GM21423 (cell line): ENCODE results near the gene CRYM.
"Not testable (repeated sequence)": the region's sequence is repeated elsewhere in the genome, so short reads cannot be mapped to it uniquely, and the experiment has no call there.

Source experiments
- ATAC-seq: cut with Tn5 transposase; IDR thresholded peaks from one replicate; pipeline ENCODE4 v1.9.1; 2021; ENCODE audit warnings: mild to moderate bottlenecking, moderate library complexity; ENCODE audit not compliant: unreplicated experiment

The CRYM gene

DNA sequence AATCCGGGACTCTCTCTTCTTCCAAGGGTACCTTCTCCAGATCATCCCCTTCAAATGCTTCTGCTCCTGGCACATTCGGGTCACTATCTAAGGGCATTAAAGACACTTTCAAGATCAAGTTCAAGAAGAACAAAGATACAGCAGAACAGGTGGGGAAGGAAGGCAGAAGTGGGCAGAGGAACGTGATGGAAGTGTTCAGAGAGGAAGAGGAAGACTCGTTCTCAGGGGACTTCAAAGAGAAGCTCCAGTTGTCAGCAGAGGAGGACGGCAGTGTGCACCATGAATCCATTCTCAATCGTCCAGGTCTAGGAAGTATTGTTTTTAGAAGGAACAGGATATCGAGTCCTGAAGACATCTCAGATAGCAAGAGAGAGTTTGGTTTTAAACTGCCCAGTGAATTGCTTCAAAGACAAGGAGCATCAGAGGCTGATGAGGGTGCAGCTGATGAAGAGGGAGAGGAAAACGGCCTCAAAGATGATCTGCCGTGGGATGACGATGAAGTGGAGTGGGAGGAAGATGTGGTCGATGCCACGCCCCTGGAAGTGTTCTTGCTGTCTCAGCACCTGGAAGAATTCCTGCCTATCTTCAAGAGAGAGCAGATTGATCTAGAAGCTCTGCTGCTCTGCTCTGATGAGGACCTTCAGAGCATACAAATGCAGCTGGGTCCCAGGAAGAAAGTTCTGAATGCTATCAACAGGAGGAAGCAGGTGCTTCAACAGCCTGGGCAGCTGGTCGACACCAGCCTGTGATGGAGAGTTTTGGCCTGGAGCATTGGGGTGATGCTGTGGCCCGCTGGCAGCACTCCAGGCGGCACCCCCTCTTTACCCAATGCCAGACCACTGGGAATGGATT lies 27.8 kb downstream of the CRYM start:
- no peak for ATAC-seq

DNA sequence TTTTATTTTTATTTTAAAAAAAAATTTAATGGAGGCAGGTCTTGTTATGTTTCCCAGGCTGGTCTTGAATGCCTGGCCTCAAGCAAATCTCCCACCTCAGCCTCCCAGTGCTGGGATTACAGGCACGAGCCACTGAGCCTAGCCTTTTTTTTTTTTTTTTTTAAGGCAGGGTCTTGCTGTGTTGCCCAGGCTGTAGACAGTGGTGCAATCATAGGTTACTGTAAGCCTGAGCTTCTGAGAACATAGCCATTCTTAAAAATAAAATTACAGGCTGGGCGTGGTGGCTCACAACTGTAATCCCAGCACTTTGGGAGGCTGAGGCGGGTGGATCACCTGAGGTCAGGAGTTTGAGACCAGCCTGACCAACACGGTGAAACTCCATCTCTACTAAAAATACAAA lies 29.9 kb downstream of the CRYM start:
- not testable (repeated sequence) for ATAC-seq

DNA sequence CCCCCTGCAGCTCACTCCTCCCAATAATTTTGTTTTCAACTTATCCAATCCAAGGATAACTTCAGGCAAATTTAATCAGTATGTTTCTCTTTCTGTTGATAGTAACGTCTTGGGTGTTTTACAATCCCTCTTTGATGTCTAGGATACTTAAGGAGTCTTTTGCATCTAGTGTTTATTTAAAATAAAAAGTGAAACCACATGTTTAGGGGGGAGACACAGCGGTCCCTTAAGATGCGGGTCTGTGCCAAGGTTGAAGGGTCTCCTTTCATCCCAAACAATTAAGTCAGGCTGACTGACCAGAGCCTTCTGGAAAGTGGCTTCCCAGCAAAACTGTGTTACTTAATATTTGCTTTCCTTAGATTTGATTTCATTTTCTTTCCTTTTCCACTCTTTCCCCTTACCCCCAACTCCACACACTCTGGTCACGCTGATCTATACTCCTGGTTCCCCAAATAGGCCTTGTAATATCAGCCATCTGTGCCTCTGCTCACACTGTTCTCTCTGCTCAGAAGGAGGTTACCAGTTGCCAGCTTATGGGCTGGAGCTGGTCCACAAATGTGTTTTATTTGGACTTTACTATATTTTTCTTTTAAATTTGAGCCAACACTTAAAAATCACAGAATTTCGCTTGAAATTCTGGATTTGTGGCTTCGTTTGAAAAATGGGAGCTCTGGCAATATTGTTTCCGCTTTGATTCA lies 33.4 kb downstream of the CRYM start:
- ATAC-seq, result no peak

DNA sequence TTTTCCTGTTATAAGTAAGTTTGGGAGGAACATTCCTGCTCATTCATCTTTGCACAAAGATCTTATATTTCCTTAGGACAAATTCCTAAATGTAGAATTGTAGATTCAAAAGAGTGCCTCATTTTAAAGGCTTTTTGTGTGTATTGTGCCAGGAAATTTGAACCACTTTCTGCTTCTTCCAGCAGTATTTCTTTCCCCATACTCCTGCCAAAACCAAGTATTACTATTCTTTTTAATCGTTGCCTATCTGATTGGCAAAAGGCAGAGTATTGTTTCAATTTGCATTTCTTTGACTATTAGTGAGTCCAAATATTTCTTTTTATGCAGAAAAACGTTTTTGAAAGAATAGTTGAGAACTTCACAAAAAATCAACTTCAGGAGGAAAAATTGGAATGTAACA lies 35.3 kb downstream of the CRYM start:
- no peak for ATAC-seq

DNA sequence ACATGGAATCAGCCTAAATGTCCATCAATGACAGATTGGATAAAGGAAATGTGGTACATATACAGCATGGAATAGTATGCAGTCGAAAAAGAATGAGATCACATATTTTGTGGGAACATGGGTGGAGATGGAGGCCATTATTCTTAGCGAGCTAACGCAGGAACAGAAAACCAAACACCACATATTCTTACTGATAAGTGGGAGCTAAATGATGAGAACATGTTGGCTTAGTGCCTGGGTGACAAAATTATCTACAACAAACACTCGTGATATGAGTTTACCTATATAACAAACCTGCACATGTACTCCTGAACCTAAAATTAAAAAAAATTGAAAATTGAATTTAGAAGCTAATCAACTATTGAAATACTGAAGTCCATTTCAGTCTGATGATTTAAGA lies 38.4 kb downstream of the CRYM start:
- ATAC-seq, result no peak

DNA sequence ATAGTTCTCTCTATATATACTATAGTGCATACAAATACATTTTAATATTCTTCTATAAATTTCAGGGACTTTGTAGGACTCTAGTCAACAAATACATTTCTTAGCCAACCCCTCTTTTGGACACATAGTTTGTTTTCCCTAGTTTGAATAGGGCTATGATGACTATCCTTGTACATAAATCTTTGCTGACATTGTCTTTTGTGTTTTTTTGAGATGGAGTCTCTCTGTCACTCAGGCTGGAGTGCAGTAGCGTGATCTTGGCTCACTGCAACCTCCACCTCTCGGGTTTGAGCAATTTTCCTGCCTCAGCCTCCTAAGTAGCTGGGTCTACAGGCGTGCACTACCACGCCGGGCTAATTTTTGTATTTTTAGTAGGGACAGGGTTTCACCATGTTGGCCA lies 41.3 kb downstream of the CRYM start:
- ATAC-seq, result no peak

DNA sequence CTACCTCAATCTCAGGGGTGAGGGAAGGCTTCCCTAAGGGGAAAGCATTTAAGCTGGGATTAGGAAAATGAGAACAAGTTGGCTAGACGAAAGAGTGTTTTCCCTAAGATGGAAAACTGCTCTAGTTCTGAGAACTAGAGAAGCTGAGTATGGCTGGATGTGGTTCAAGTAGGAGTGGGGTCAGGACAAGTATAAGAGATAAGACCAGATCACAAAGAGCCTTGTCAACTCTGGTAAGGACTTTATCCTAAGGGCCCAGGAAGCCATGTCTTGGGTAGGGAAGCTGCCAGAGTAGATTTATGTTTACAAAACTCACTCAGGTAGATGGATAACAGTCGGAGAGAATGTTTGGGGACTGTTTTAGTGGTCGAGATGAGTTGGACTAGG lies 42.9 kb downstream of the CRYM start:
- no peak for ATAC-seq

DNA sequence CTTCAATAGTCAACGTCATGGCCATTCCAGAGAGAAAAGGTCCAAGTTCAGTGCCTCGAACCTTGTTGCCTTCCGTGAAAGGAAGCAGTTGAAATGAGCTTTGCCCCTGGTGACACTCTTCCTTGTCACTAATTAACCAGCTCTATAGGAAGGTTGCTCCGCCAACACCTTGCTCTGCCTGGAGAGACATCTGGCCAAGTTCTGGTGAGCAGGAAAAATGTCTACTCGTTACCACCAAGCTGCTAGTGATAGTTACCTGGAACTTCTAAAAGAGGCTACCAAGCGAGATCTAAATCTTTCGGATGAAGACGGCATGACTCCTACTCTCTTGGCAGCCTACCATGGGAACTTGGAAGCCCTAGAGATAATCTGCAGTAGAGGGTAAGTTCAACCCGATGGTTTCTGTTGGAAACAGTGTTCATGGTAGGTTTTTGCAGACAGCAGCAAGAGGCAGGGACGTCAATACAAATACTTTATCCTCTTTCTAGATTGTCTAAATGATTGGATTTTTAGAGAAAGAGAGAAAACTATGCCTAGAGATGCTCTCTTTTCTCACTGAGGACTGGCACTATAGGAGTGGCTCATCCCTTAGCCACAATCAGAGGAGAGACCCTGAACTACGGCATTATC lies 44.5 kb downstream of the CRYM start, which contains the start of gene ANKS4B:
Gene ANKS4B (plus strand): TSS at position 179 of the 630 bp plus-strand sequence. CDS start 39 bp downstream, at position 218.
- ATAC-seq, result no peak

DNA sequence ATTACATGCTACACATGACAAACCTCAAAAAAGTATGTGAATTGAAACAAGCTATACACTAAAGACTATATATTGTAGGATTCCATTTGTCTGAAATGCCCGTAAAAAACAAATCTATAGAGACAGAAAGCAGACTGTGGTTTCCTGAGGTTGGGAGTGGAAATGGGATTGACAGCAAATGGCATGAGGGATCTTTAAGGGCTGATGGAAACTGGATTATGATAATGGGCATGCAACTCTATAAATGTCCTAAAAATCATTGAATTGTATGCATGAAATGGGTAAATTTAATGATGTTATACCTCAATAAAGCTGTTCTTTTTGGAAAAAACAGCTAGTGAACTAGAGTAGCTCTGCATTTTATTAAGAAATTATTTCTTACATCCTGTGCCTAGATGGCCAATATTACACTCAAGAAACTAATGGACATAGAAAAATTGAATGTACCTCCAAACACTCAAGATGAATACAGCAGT lies 45.0 kb downstream of the CRYM start:
- ATAC-seq, result no peak

DNA sequence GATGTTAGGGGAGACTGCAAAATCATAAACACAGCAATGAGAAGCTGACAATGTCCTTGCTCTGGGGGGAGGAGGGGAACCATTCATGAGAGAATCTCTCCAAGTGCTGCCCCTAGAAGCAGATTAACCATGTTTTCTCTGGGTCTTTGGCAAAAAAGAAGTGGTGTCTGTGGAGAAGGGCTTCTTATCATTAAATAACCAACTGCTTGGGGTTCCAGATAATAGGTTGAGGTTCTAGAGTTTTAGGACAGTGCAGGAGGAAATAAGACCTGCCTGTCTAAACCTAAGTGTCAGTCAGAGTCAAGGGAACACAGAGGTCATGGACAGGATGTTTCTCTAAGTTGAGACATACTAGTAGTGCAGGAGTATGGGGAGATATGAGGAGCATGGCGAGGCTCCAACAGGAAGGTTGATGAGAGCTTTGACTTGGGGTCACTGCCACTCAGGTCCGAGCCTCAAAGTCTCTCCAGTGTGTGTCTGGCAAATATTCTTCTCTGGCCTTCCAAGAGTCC lies 49.7 kb downstream of the CRYM start:
- ATAC-seq, result no peak

DNA sequence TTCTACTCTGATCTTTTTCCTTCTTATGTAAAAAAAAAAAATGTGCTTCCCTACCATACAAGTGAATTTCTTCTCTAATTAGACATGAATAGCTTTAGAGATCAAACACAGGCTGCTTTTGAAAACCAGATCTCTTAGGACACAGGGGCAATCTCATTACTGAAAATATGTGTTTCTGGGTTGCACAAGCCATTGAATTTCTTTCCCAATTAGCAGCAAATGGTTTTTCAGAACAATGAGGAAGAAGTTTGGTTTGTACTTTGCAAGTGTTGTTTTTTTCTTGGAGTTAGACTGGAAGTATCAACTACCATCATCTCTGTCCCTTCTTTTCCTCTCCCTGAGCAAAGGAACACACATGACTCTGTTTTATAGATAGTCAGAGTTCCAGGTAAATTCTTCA lies 50.2 kb downstream of the CRYM start:
- ATAC-seq, result no peak

DNA sequence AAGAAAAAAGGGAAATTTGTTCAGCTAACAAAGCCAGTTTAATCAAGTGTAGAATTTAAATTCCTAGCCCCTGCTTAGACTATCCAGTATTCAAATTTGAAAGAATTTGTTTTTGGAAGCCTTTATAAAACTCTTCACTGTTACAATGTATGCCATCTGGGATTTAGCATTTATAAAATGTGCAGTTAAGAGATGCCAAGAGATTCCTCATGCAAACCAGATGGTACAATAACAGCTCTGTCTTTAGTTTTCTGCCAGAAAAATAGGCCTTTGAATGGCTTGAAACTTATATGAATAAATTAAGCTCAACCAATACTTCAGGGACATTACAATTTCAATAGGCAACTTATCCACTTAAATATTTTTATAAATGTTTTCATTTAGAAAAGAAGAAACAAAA lies 51.3 kb downstream of the CRYM start:
- no peak for ATAC-seq

DNA sequence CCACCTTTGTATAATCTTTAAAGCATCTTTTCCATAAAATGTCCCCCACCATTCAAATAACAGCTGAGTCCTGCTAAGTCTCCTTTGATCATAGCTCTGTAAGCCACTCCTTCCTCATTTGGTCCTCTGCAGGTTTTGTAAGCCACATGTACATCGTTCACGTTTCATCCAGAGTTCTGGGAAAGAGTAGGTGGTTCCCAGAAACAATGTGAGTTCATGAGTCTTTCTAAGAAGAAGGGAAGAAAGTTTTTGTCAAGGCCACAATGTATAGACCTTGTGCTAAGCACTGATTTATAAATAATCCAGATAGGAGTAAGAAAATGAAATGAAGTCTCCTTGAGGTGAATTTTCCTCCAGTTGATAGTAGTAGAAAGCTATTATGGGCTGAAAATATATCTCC lies 53.3 kb downstream of the CRYM start:
- no peak for ATAC-seq

DNA sequence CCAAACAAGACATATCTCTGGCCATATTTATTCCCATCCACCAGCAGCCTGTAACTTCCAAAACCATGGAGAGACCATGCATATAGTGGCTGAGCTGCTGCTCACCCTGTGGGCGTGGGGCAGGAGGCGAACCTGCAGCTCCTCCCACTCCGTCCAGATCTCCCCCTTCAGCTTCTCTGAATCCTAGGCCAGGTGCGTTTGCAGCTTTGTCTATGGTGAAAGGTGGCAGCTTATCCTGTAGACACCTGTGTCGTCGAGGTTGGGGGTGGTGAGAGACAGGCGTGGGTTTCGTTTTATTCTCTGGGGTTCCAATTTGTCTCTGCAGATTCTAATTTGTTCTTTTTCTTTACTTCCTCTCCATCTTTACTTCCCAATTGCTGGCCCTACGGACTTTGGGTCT lies 54.3 kb downstream of the CRYM start:
- ATAC-seq, result no peak

DNA sequence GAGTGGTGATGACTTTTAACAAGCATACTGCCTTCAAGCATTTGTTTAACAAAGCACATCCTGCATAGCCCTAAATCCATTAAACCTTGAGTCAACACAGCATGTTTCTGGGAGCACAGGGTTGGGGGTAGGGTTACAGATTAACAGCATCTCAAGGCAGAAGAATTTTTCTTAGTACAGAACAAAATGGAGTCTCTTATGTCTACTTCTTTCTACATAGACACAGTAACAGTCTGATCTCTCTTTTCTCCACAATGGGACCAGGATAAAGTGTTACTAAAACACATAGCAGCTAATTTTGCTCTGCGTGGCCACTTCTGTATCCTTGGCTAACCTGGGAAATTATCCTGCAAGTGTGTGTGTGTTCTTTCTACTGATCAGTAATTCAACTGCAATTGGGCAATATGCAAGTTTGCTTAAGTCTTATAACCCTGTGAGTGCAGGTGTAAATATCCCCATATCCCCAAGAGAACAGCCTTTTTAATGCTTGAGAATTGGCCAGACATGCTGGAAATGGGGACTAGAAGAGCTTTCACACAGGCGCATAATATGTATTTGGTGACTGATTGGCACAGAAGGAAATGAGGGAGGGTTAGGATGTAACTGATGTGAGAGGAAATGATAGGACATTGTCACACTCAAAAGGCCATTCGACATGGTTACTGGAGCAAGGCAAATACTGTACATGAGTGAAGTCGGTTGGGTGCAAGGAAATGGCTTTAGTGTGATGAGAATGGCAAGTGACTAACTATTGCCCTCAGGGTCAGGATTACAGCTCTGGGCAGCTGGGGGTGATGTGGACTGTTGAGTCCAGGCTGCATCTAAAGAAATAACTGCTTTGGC lies 55.4 kb downstream of the CRYM start:
- no peak for ATAC-seq

DNA sequence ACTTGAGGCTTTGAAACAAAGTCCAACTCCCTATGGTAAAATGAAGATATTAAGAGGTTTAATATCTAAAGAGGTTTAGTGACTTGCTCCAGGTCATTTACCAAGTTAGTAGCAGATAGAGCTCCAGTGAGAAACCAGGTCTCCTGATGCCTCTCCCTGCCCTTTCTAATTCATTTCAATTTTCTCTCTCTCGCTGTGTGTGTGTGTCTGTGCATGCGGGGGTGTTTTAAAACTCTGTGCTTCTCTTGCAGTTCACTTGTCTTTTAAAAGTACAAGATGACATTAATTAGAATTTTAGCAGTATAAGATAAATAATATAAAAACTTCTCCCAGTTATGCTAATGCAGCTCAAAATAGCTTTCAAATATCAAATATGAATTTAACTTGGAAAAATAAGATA lies 58.5 kb downstream of the CRYM start:
- ATAC-seq, result no peak

DNA sequence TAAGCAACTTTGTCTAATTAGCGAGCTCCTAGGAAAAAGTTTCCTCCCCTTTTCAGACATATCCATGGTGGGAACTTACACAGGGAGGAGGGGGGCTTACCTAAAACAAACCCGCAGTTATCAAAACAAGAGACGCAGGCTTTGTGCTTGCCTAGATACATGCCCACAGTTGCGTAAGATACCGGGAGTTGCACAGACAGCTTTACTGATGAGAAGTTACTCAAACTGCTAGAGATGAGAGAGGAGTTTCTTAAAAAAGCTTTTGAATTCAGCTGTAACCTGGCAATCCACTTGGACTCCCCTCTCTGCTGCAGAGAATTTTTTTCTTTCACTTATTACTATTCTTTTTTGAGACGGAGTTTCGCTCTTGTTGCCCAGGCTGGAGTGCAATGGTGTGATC lies 59.9 kb downstream of the CRYM start:
- ATAC-seq, result no peak

DNA sequence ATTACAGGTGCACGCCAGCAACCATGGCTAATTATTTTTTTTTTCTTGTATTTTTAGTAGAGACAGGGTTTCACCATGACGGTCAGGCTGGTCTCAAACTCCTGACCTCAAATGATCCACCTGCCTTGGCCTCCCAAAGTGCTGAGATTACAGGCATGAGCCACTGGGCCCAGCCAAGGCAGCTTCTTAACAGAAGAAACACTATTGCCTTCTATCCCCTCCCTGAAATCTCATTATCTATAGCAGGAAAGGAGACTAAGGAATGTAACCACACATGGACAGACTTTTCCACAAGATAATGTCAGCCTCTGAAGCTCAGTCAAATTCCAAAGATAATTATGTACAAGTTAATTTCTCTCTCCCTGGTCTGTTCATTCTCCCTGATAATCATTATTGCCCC lies 61.0 kb downstream of the CRYM start:
- ATAC-seq, result no peak

DNA sequence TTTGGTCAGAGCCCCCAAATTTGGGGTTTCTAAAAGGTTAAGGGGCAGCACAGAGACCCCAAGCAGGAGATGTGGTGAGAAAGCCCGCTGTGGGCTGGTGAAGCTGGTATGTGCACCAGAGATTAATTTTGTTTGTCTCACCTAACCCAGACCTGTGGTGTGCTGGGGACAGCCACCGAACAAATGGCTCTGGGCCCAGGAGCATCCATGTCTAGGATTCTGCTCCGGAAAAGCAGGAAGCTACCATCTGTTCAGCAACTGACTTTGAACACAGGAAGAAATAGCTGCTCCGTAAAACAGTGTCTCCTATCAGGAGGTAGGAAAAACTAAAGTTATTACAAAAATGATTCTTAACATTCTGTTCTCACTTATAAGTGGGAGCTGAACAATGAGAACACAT lies 64.0 kb downstream of the CRYM start:
- ATAC-seq, result no peak

DNA sequence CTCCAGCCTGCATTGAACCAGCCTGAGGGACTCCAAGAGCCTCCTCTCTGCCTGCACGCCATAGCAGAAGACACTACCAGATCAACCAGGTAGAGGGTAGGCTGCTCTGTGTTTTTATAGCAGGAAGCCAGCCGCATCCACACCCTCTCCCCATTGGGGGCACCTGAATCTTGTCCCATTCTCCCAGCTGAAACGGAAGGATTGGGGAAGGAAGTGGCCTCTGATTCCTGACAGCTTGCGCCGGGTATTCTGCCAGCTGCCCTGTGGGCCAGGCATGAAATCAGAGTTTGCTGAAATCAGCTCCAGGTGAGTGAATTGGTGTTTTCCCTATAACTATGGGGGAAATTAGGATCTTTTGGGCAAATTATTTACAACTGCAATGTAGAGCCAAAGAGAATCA lies 66.6 kb downstream of the CRYM start, which contains the start of gene ZP2:
Gene ZP2 (minus strand): TSS at position 89 of the 400 bp plus-strand sequence. CDS start 27 bp downstream, at position 62.
- ATAC-seq, result no peak
